ENCODE measurements around the gene CCNL1. TPM values are rescaled to one million over a fixed set of nuclear protein-coding genes. Genes with fewer than 3 reads are reported as not detected.

Gene CCNL1
- total RNA-seq, 2 donors from 2014 or later = 97.4 to 128 TPM

DNA sequence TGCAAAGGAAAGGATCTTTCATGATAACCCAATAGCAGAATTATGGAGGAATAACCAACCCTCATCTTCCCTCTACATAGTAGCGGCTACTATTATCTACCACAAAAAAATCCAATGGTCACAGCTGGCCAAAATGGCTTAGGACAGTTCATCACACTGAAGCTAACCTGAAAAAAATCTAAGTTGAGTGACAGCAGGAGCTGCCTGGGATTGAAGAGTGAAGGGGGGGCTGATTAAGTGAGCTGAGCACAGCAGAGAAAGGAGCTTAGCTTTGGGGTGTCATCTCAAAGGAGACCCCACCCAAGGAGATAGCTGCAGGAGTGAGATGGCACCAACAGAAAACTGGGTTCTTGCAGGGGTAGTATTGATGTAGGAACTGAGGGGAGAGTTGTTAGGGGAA lies 33.6 kb downstream of the CCNL1 start:
- peaks cover 43% of the 10 kb centered on the region for H3K4me1 Mint-ChIP-seq

DNA sequence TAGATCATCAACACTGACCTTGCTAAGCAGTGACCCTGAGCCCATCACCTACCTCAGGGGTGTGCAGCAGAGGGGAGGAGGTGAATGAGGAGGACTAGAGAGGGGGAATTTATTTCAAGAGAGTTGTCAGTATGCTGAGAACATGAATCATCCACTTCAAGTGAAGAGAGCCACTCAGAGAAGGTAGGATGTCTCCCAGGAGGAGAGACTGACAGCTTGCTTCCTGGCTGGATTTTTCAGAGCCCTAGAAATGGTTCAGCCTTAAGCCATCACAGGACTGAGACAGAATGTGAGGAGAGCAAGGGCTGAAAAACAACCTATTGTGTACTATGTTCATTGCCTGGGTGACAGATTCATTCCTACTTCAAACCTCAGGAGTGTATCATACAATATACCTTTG lies 34.8 kb downstream of the CCNL1 start:
- Histone ChIP-seq H3K27ac (ENCODE audit: low read depth, low read length) (no peak overlapping the region), H3K9ac (ENCODE audit: extremely low read depth, low read length, poor library complexity, severe bottlenecking) (no peak overlapping the region), H3K4me1 (ENCODE audit: control insufficient read depth, insufficient read depth, low read length) (peaks cover 23% of the 10 kb centered on the region), H3K4me3 (ENCODE audit: low read length) (no peak overlapping the region), H3K36me3 (ENCODE audit: control insufficient read depth, insufficient read depth, low read length) (no peaks in the 10 kb centered on the region), H3K27me3 (ENCODE audit: control insufficient read depth, insufficient read depth, low read length, poor library complexity, severe bottlenecking) (no peaks in the 10 kb centered on the region), H3K9me3 (ENCODE audit: control insufficient read depth, low read length) (no peaks in the 10 kb centered on the region)
- Mint-ChIP-seq H3K4me1 (peaks cover 40% of the 10 kb centered on the region), H3K27ac (no peak overlapping the region), H3K27me3 (ENCODE audit: insufficient read depth) (no peaks in the 10 kb centered on the region), H3K9me3 (peaks cover 3% of the 10 kb centered on the region), H3K4me3 (no peak overlapping the region), H3K36me3 (ENCODE audit: low read depth) (no peaks in the 10 kb centered on the region)
- TF ChIP-seq CTCF (conservative IDR thresholded peaks at IDR 0.05) = no peak
- no peak for DNase-seq

More for the DNA sequence above, 33.6 kb downstream of the CCNL1 start:
- no peaks in the 10 kb centered on the region for H3K36me3 ChIP-seq (ENCODE audit: control insufficient read depth, insufficient read depth, low read length)
- TF ChIP-seq CTCF (conservative IDR thresholded peaks at IDR 0.05) = no peak
- H3K27me3 ChIP-seq (ENCODE audit: control insufficient read depth, insufficient read depth, low read length, poor library complexity, severe bottlenecking) = no peaks in the 10 kb centered on the region
- H3K9me3 ChIP-seq (ENCODE audit: control insufficient read depth, low read length) = no peaks in the 10 kb centered on the region
- H3K9me3 Mint-ChIP-seq = no peaks in the 10 kb centered on the region
- no peak overlapping the region for H3K27ac Mint-ChIP-seq
- H3K4me1 ChIP-seq (ENCODE audit: control insufficient read depth, insufficient read depth, low read length) = peaks cover 26% of the 10 kb centered on the region
- H3K4me3 ChIP-seq (ENCODE audit: low read length) = no peak overlapping the region
- no peaks in the 10 kb centered on the region for H3K36me3 Mint-ChIP-seq (ENCODE audit: low read depth)
- H3K9ac ChIP-seq (ENCODE audit: extremely low read depth, low read length, poor library complexity, severe bottlenecking) = no peak overlapping the region
- no peak for DNase-seq
- no peak overlapping the region for H3K27ac ChIP-seq (ENCODE audit: low read depth, low read length)
- H3K4me3 Mint-ChIP-seq = no peak overlapping the region
- H3K27me3 Mint-ChIP-seq (ENCODE audit: insufficient read depth) = no peaks in the 10 kb centered on the region
- 97 to 100% methylated on average over 1 of the region's 1 CpG for WGBS, 2 experiments (ENCODE audit: insufficient coverage in 1 of 2, insufficient read length in 1 of 2)

GRCh38 chr3:157123621-157124020 lies 36.3 kb downstream of the CCNL1 start:
- no peaks in the 10 kb centered on the region for H3K27me3 ChIP-seq (ENCODE audit: control insufficient read depth, insufficient read depth, low read length, poor library complexity, severe bottlenecking)
- peak; percentile 15 for DNase-seq
- Mint-ChIP-seq H3K4me3 (no peak overlapping the region), H3K36me3 (ENCODE audit: low read depth) (peaks cover 6% of the 10 kb centered on the region), H3K4me1 (peaks cover 26% of the 10 kb centered on the region), H3K27me3 (ENCODE audit: insufficient read depth) (no peaks in the 10 kb centered on the region), H3K9me3 (peaks cover 10% of the 10 kb centered on the region), H3K27ac (no peak overlapping the region)
- H3K4me3 ChIP-seq (ENCODE audit: low read length) = no peak overlapping the region
- no peak overlapping the region for H3K27ac ChIP-seq (ENCODE audit: low read depth, low read length)
- H3K4me1 ChIP-seq (ENCODE audit: control insufficient read depth, insufficient read depth, low read length) = peaks cover 11% of the 10 kb centered on the region
- TF ChIP-seq CTCF (conservative IDR thresholded peaks at IDR 0.05) = no peak
- H3K36me3 ChIP-seq (ENCODE audit: control insufficient read depth, insufficient read depth, low read length) = no peaks in the 10 kb centered on the region
- peaks cover 10% of the 10 kb centered on the region for H3K9me3 ChIP-seq (ENCODE audit: control insufficient read depth, low read length)
- no peak overlapping the region for H3K9ac ChIP-seq (ENCODE audit: extremely low read depth, low read length, poor library complexity, severe bottlenecking)

All from endodermal cell (in vitro differentiated cells).